PFSK-1 (cell line): ENCODE data around the gene TNFSF15.

Experiments
- FOXP2 ChIP-seq: optimal IDR thresholded peaks from 2 replicates; pipeline ENCODE3; 2011; ENCODE audit warnings: borderline replicate concordance, control low read depth, inconsistent platforms; ENCODE audit not compliant: insufficient read depth; ENCODE audit errors: extremely low read length, extremely low read depth
- POLR2AphosphoS5 ChIP-seq: IDR thresholded peaks from 2 replicates; pipeline ENCODE4 v1.6.1; 2012; ENCODE audit warnings: low read depth, mild to moderate bottlenecking, control low read depth, low read length, moderate library complexity
- REST ChIP-seq, 2 experiments: IDR thresholded peaks; 2 replicates each; pipeline versions ENCODE4 v1.6.1 to v1.8.0; 2011 to 2012; ENCODE audit warnings: low read depth in 2 of 2, low read length in 2 of 2, control low read depth in 1 of 2, inconsistent platforms in 1 of 2, mild to moderate bottlenecking in 1 of 2, moderate library complexity in 1 of 2; ENCODE audit not compliant: insufficient read depth in 1 of 2
- SIN3A ChIP-seq: IDR thresholded peaks from 2 replicates; pipeline ENCODE4 v1.6.1; 2012; ENCODE audit warnings: mild to moderate bottlenecking, low read length, moderate library complexity, borderline replicate concordance; ENCODE audit not compliant: insufficient read depth
- TAF1 ChIP-seq: IDR thresholded peaks from 2 replicates; pipeline ENCODE4 v1.6.1; 2012; ENCODE audit warnings: low read length, control low read depth, borderline replicate concordance; ENCODE audit not compliant: insufficient read depth

The TNFSF15 gene

GRCh38 chr9:114738581-114739316, 67.1 kb downstream of the TNFSF15 start:
- TF ChIP-seq SIN3A (no peak), REST (IDR thresholded peaks at IDR 0.05; ENCODE audit: insufficient read depth in 1 of 2, low read depth in 2 of 2, low read length in 2 of 2) (no peak), TAF1 (no peak), POLR2AphosphoS5 (no peak), FOXP2 (no peak)

DNA sequence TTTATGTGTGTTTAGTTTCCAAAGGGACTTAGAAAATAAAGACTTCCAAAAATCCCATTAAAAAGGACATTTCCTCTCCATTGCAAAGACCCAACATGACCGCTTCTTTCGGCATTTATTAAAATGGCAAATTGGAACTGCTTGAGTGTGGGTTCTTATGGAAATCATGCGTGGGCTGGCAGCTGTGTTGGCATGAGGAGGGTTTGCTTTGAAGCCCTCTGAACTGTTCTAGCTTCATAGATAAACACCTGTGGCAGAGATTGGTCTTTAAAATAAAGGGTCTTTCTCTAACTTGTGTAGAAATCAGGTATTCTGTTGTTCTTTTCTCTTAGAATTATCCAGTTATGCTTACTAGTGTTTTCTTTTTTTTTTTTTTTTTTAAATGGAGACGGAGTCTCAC, 68.0 kb downstream of the TNFSF15 start:
- TF ChIP-seq REST (IDR thresholded peaks at IDR 0.05; ENCODE audit: insufficient read depth in 1 of 2, low read depth in 2 of 2, low read length in 2 of 2) (no peak), SIN3A (no peak), TAF1 (no peak), POLR2AphosphoS5 (no peak), FOXP2 (no peak)

DNA sequence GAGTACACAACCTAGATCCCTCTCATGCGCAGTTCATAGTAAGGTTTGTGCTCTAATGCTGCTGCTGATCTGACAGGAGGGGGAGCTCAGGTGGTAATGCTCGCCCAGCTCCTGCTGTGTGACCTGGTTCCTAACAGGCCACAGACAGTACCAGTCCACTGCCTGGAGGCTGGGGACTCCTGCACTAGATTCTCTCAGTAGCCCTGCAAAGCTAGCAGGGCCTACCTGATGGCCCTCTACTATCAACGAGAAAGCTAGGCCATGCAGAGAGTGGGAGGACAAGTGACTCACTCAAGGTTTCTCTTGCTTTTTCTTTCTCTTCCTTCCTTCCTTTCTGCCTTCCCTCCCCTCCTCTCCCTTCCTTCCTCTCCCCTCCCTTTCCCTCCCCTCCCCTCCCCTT, 68.7 kb downstream of the TNFSF15 start:
- TF ChIP-seq REST (IDR thresholded peaks at IDR 0.05; ENCODE audit: insufficient read depth in 1 of 2, low read depth in 2 of 2, low read length in 2 of 2) (no peak), POLR2AphosphoS5 (no peak)

DNA sequence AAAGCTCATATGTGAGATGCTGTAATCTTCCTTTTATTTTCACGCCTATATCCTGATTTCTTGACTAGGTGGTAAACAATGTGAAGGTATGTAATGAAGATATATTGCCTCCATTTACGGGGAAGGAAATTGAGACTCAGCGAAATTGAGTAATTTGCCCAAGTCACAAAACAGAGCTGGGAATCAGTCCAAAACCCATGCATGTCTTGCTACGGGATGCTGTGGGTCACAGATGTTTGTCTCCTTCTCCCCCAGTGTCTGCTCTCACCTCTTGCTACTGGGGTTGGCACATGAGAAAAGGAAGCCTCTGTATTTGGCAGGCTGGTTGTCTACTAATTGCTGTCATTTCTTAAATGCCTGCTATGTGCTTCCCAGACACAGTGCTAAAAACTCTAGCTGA, 70.1 kb downstream of the TNFSF15 start:
- TF ChIP-seq POLR2AphosphoS5 (no peak), TAF1 (no peak), FOXP2 (no peak), REST (IDR thresholded peaks at IDR 0.05; ENCODE audit: insufficient read depth in 1 of 2, low read depth in 2 of 2, low read length in 2 of 2) (no peak), SIN3A (no peak)
